ENCODE measurements around the gene MN1. TPM values are rescaled to one million over a fixed set of nuclear protein-coding genes. Genes with fewer than 3 reads are reported as not detected.

MN1 gene
- total and polyA plus RNA-seq, 2 experiments from 2014 or later: 1.0 to 6.8 TPM

DNA sequence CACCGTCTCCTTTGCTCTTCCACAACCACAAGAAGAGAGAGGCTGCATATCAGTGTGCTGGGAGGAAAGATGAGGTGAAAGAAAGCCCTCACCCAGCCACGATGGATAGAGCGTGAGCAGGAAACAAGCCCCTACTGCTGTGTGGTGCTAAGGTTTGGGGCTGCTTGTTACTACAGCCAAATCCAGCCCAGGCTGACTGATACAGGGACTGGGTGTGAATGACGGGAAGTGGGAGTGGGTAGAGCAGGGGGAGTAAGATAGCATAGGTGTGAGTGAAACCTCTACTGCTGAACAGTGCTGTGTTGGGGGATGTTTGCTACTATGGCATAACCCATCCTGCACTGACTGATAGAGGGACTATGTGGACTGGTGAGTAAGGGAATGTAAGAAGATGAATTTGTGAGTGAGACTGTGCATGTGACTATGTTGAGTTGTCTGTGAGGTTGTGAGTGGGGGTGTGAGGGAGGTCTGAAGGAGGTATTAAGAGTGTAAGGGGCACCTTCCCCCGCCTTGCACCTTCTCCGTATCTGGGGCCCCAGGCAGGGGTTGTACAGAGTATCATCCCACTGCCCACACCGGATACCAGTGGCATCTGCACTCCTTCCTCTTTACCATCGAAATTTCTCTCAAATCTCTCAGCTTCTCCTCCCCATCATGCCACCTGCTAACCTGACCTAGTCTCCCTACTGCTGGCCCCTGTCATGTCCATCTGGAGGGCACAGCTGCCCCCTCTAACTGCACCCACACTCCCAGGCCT, 91.5 kb downstream of the MN1 start:
- Mint-ChIP-seq H3K27me3 (ENCODE audit: insufficient read depth, low read depth, poor library complexity) (peaks cover 11% of the 10 kb centered on the region), H3K4me3 (no peak overlapping the region), H3K4me1 (peaks cover 17% of the 10 kb centered on the region), H3K9me3 (no peaks in the 10 kb centered on the region; the same call in 1 of the 3 replicates), H3K36me3 (ENCODE audit: low read depth) (peaks cover 69% of the 10 kb centered on the region), H3K27ac (no peak overlapping the region; the same call in 1 of the 2 replicates)
- Histone ChIP-seq H4K20me1 (replicated peaks; ENCODE audit: insufficient read depth) (peaks cover 46% of the 10 kb centered on the region), H3K79me2 (replicated peaks; ENCODE audit: insufficient read depth) (peaks cover 56% of the 10 kb centered on the region), H3K4me1 (ENCODE audit: insufficient read depth) (peaks cover 3% of the 10 kb centered on the region; the same call in 1 of the 2 replicates), H3K9me2 (ENCODE audit: insufficient read depth) (no peaks in the 10 kb centered on the region), H3K36me3 (ENCODE audit: insufficient read depth) (no peaks in the 10 kb centered on the region), H3K4me3 (no peak overlapping the region), H2AFZ (no peak overlapping the region), H3F3A (replicated peaks; ENCODE audit: low read depth) (no peaks in the 10 kb centered on the region), H3K4me2 (no peak overlapping the region), H3K27me3 (ENCODE audit: insufficient read depth) (no peaks in the 10 kb centered on the region), H3K27ac (ENCODE audit: low read depth) (no peak overlapping the region)
- DNase-seq (ENCODE audit: low spot score): no peak
- no peak for ATAC-seq
- TF ChIP-seq STAT1 (IDR thresholded peaks at IDR 0.05; ENCODE audit: unreplicated experiment) (no peak), POLR2AphosphoS5 (IDR thresholded peaks at IDR 0.05; ENCODE audit: low read depth) (0 out of 2 replicates have a peak, but pooled peaks have one; percentile 4)

GRCh38 chr22:27706489-27706888, 95.1 kb downstream of the MN1 start:
- Mint-ChIP-seq H3K27me3 (ENCODE audit: insufficient read depth, low read depth, poor library complexity) (peaks cover 10% of the 10 kb centered on the region), H3K36me3 (ENCODE audit: low read depth) (peaks cover 80% of the 10 kb centered on the region), H3K27ac (no peak overlapping the region), H3K4me3 (no peak overlapping the region), H3K9me3 (peaks cover 14% of the 10 kb centered on the region), H3K4me1 (no peaks in the 10 kb centered on the region; the same call in 2 of the 3 replicates)
- Histone ChIP-seq H3K36me3 (ENCODE audit: insufficient read depth) (no peaks in the 10 kb centered on the region; the same call in 1 of the 2 replicates), H3K27ac (ENCODE audit: low read depth) (no peak overlapping the region), H3K79me2 (replicated peaks; ENCODE audit: insufficient read depth) (peaks cover 47% of the 10 kb centered on the region), H3K9me2 (ENCODE audit: insufficient read depth) (no peaks in the 10 kb centered on the region), H3F3A (replicated peaks; ENCODE audit: low read depth) (no peaks in the 10 kb centered on the region), H4K20me1 (replicated peaks; ENCODE audit: insufficient read depth) (peaks cover 31% of the 10 kb centered on the region), H3K27me3 (ENCODE audit: insufficient read depth) (no peaks in the 10 kb centered on the region), H2AFZ (no peak overlapping the region), H3K4me1 (ENCODE audit: insufficient read depth) (no peaks in the 10 kb centered on the region), H3K4me3 (no peak overlapping the region), H3K4me2 (no peak overlapping the region)
- TF ChIP-seq POLR2AphosphoS5 (IDR thresholded peaks at IDR 0.05; ENCODE audit: low read depth) (no peak), NANOG (IDR thresholded peaks at IDR 0.05; ENCODE audit: borderline replicate concordance) (no peak), ETS1 (IDR thresholded peaks at IDR 0.05) (no peak), CREB1 (CRISPR knock-in tag; IDR thresholded peaks at IDR 0.05; ENCODE audit: low read depth) (no peak)
- DNase-seq (ENCODE audit: low spot score) (no peak), ATAC-seq (no peak)

DNA sequence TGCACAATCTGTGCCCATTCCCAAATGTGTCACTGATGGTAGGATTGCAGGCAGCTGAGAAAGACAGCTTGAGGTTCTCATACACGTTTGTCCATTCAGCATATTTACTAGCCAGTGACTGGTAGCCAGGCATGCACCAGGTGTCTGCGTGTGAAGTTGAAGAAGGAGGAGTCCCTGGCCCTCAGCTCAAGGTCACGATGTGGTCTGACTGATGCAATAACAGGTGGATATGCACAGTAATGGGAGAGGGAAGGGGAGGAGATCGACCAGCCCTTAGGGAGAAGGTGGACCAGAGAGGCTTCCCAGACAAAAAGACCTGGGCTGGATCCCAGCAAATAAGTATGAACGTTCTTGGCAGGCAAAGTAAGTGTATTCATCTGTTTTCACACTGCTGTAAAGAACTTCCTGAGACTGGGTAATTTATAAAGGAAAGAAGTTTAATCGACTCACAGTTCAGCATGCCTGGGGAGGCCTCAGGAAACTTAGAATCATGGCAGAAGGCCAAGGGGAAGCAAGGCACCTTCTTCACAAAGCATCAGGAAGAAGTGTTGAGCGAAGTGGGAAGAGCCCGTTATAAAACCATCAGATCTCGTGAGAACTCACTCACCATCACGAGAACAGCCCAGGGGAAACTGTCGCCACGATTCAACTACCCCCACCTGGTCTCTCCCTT, 96.0 kb downstream of the MN1 start:
- H3K4me1 Mint-ChIP-seq: no peaks in the 10 kb centered on the region; the same call in 2 of the 3 replicates
- Histone ChIP-seq H3K79me2 (replicated peaks; ENCODE audit: insufficient read depth) (peaks cover 52% of the 10 kb centered on the region), H3K4me3 (no peak overlapping the region), H3K27me3 (ENCODE audit: insufficient read depth) (no peaks in the 10 kb centered on the region), H3F3A (replicated peaks; ENCODE audit: low read depth) (no peaks in the 10 kb centered on the region), H3K4me2 (no peak overlapping the region), H4K20me1 (replicated peaks; ENCODE audit: insufficient read depth) (peaks cover 29% of the 10 kb centered on the region), H3K36me3 (ENCODE audit: insufficient read depth) (no peaks in the 10 kb centered on the region; the same call in 1 of the 2 replicates), H3K27ac (ENCODE audit: low read depth) (no peak overlapping the region), H3K9me2 (ENCODE audit: insufficient read depth) (no peaks in the 10 kb centered on the region), H3K4me1 (ENCODE audit: insufficient read depth) (no peaks in the 10 kb centered on the region), H2AFZ (no peak overlapping the region)
- no peak overlapping the region for H3K27ac Mint-ChIP-seq
- peaks cover 75% of the 10 kb centered on the region for H3K36me3 Mint-ChIP-seq (ENCODE audit: low read depth)
- peaks cover 14% of the 10 kb centered on the region for H3K9me3 Mint-ChIP-seq
- H3K27me3 Mint-ChIP-seq (ENCODE audit: insufficient read depth, low read depth, poor library complexity): peaks cover 10% of the 10 kb centered on the region
- no peak overlapping the region for H3K4me3 Mint-ChIP-seq
- DNase-seq (ENCODE audit: low spot score) (no peak), ATAC-seq (no peak)
- no peak for TF ChIP-seq JUNB (IDR thresholded peaks at IDR 0.05; ENCODE audit: unreplicated experiment)
- TF ChIP-seq, protein P1, sequence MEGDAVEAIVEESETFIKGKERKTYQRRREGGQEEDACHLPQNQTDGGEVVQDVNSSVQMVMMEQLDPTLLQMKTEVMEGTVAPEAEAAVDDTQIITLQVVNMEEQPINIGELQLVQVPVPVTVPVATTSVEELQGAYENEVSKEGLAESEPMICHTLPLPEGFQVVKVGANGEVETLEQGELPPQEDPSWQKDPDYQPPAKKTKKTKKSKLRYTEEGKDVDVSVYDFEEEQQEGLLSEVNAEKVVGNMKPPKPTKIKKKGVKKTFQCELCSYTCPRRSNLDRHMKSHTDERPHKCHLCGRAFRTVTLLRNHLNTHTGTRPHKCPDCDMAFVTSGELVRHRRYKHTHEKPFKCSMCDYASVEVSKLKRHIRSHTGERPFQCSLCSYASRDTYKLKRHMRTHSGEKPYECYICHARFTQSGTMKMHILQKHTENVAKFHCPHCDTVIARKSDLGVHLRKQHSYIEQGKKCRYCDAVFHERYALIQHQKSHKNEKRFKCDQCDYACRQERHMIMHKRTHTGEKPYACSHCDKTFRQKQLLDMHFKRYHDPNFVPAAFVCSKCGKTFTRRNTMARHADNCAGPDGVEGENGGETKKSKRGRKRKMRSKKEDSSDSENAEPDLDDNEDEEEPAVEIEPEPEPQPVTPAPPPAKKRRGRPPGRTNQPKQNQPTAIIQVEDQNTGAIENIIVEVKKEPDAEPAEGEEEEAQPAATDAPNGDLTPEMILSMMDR (conservative IDR thresholded peaks at IDR 0.05; ENCODE audit: low read depth in 2 of 2): no peak
- no peak for TF ChIP-seq ZNF331 (CRISPR knock-in tag; IDR thresholded peaks at IDR 0.05; ENCODE audit: low read depth)
- no peak for TF ChIP-seq CREB1 (CRISPR knock-in tag; IDR thresholded peaks at IDR 0.05; ENCODE audit: low read depth)
- TF ChIP-seq EZH2 (IDR thresholded peaks at IDR 0.05; ENCODE audit: low read depth, unreplicated experiment): no peak
- TF ChIP-seq ZNF114 (CRISPR knock-in tag; IDR thresholded peaks at IDR 0.05): no peak
- TF ChIP-seq, protein P2, sequence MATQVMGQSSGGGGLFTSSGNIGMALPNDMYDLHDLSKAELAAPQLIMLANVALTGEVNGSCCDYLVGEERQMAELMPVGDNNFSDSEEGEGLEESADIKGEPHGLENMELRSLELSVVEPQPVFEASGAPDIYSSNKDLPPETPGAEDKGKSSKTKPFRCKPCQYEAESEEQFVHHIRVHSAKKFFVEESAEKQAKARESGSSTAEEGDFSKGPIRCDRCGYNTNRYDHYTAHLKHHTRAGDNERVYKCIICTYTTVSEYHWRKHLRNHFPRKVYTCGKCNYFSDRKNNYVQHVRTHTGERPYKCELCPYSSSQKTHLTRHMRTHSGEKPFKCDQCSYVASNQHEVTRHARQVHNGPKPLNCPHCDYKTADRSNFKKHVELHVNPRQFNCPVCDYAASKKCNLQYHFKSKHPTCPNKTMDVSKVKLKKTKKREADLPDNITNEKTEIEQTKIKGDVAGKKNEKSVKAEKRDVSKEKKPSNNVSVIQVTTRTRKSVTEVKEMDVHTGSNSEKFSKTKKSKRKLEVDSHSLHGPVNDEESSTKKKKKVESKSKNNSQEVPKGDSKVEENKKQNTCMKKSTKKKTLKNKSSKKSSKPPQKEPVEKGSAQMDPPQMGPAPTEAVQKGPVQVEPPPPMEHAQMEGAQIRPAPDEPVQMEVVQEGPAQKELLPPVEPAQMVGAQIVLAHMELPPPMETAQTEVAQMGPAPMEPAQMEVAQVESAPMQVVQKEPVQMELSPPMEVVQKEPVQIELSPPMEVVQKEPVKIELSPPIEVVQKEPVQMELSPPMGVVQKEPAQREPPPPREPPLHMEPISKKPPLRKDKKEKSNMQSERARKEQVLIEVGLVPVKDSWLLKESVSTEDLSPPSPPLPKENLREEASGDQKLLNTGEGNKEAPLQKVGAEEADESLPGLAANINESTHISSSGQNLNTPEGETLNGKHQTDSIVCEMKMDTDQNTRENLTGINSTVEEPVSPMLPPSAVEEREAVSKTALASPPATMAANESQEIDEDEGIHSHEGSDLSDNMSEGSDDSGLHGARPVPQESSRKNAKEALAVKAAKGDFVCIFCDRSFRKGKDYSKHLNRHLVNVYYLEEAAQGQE (IDR thresholded peaks at IDR 0.05; ENCODE audit: unreplicated experiment): no peak
- TF ChIP-seq NANOG (IDR thresholded peaks at IDR 0.05; ENCODE audit: borderline replicate concordance): no peak
- no peak for TF ChIP-seq POLR2AphosphoS5 (IDR thresholded peaks at IDR 0.05; ENCODE audit: low read depth)
